ENCODE measurements around the gene MANF.

Gene MANF

GRCh38 chr3:51436998-51437639, 52.0 kb downstream of the MANF start:
- no peak for DNase-seq
